ENCODE results near the gene TMCC1. TPM values are rescaled to one million over a fixed set of nuclear protein-coding genes. Genes with fewer than 3 reads are reported as not detected.

TMCC1 gene
- 28.0 and 35.9 TPM in 2 replicates for total RNA-seq

- no peaks in the 10 kb centered on the region for H3K27me3 ChIP-seq (ENCODE audit: control insufficient read depth, insufficient read depth, low read length)
- TF ChIP-seq CTCF (IDR thresholded peaks at IDR 0.05; ENCODE audit: insufficient read depth, low read length, poor library complexity, severe bottlenecking), result no peak
- no peaks in the 10 kb centered on the region for H3K36me3 ChIP-seq (ENCODE audit: control insufficient read depth, insufficient read depth, low read length)
- DNase-seq (ENCODE audit: low read depth), result peak; percentile 19
- peak within 1 kb of the TSS; percentile 92 for H3K4me3 ChIP-seq (ENCODE audit: low read depth, low read length)
Observed at GRCh38 chr3:129893581-129894070, at the start of gene TMCC1. Gene TMCC1, minus strand, starts transcription at chr3:129893711.

GRCh38 chr3:129943020-129943419 is 49.5 kb upstream of the TMCC1 start:
- Histone ChIP-seq H3K27me3 (ENCODE audit: control insufficient read depth, insufficient read depth, low read length) (peaks cover 13% of the 10 kb centered on the region), H3K36me3 (ENCODE audit: control insufficient read depth, insufficient read depth, low read length) (no peaks in the 10 kb centered on the region), H3K4me3 (ENCODE audit: low read depth, low read length) (no peak overlapping the region)
- TF ChIP-seq CTCF (IDR thresholded peaks at IDR 0.05; ENCODE audit: insufficient read depth, low read length, poor library complexity, severe bottlenecking), result no peak
- no peak for DNase-seq (ENCODE audit: low read depth)

- Histone ChIP-seq H3K27me3 (ENCODE audit: control insufficient read depth, insufficient read depth, low read length) (peaks cover 13% of the 10 kb centered on the region), H3K36me3 (ENCODE audit: control insufficient read depth, insufficient read depth, low read length) (no peaks in the 10 kb centered on the region), H3K4me3 (ENCODE audit: low read depth, low read length) (no peak overlapping the region)
- TF ChIP-seq CTCF (IDR thresholded peaks at IDR 0.05; ENCODE audit: insufficient read depth, low read length, poor library complexity, severe bottlenecking), result peak; percentile 78
- no peak for DNase-seq (ENCODE audit: low read depth)
Observed at GRCh38 chr3:129942296-129942695, 48.8 kb upstream of the TMCC1 start.

- no peaks in the 10 kb centered on the region for H3K36me3 ChIP-seq (ENCODE audit: control insufficient read depth, insufficient read depth, low read length)
- DNase-seq (ENCODE audit: low read depth), result no peak
Observed at GRCh38 chr3:129940086-129940485, 46.6 kb upstream of the TMCC1 start.

GRCh38 chr3:129938140-129938930 is 44.8 kb upstream of the TMCC1 start:
- Histone ChIP-seq H3K27me3 (ENCODE audit: control insufficient read depth, insufficient read depth, low read length) (peaks cover 3% of the 10 kb centered on the region), H3K4me3 (ENCODE audit: low read depth, low read length) (no peak overlapping the region), H3K36me3 (ENCODE audit: control insufficient read depth, insufficient read depth, low read length) (no peaks in the 10 kb centered on the region)
- TF ChIP-seq CTCF (IDR thresholded peaks at IDR 0.05; ENCODE audit: insufficient read depth, low read length, poor library complexity, severe bottlenecking), result peak; percentile 27
- DNase-seq (ENCODE audit: low read depth), result no peak

More at GRCh38 chr3:129940086-129940485, 46.6 kb upstream of the TMCC1 start:
- Histone ChIP-seq H3K27me3 (ENCODE audit: control insufficient read depth, insufficient read depth, low read length) (peaks cover 3% of the 10 kb centered on the region), H3K4me3 (ENCODE audit: low read depth, low read length) (no peak overlapping the region)
- TF ChIP-seq CTCF (IDR thresholded peaks at IDR 0.05; ENCODE audit: insufficient read depth, low read length, poor library complexity, severe bottlenecking), result no peak
